Measurements from ENCODE around the gene SEPTIN11. TPM values are rescaled to one million over a fixed set of nuclear protein-coding genes. Genes with fewer than 3 reads are reported as not detected.

SEPTIN11 gene
- total and polyA plus RNA-seq, 4 donors: 20.4 to 126 (median 64.4) TPM

- no peak for DNase-seq
- H3K9me3 ChIP-seq (ENCODE audit: control insufficient read depth in 4 of 4, insufficient read depth in 3 of 4, low read length in 3 of 4): no peaks in the 10 kb centered on the region
- H3K9ac ChIP-seq (ENCODE audit: insufficient read depth in 1 of 2, low read length in 2 of 2): no peak overlapping the region
- H3K27me3 ChIP-seq (ENCODE audit: control insufficient read depth in 3 of 3, insufficient read depth in 3 of 3, low read length in 2 of 3): no peaks in the 10 kb centered on the region
- TF ChIP-seq, protein P1, sequence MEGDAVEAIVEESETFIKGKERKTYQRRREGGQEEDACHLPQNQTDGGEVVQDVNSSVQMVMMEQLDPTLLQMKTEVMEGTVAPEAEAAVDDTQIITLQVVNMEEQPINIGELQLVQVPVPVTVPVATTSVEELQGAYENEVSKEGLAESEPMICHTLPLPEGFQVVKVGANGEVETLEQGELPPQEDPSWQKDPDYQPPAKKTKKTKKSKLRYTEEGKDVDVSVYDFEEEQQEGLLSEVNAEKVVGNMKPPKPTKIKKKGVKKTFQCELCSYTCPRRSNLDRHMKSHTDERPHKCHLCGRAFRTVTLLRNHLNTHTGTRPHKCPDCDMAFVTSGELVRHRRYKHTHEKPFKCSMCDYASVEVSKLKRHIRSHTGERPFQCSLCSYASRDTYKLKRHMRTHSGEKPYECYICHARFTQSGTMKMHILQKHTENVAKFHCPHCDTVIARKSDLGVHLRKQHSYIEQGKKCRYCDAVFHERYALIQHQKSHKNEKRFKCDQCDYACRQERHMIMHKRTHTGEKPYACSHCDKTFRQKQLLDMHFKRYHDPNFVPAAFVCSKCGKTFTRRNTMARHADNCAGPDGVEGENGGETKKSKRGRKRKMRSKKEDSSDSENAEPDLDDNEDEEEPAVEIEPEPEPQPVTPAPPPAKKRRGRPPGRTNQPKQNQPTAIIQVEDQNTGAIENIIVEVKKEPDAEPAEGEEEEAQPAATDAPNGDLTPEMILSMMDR (IDR thresholded peaks at IDR 0.05; ENCODE audit: control extremely low read depth, extremely low read depth): no peak
- H3K4me1 ChIP-seq (ENCODE audit: control insufficient read depth in 5 of 5, insufficient read depth in 5 of 5, low read length in 5 of 5): peaks cover 0 to 30% (median 3%) of the 10 kb centered on the region in 5 donors
- H3K36me3 ChIP-seq (ENCODE audit: control insufficient read depth in 4 of 4, insufficient read depth in 4 of 4, low read length in 4 of 4): no peaks in the 10 kb centered on the region
- H3K27ac ChIP-seq (ENCODE audit: low read depth in 1 of 2, low read length in 1 of 2): no peak overlapping the region
- no peak for ATAC-seq (ENCODE audit: insufficient read depth, low FRiP score)
- 36 to 75% methylated on average over 3 of the region's 3 CpGs for WGBS, 2 donors
- H3K4me3 ChIP-seq: no peak overlapping the region
Observed at GRCh38 chr4:76977736-76978350, 28.3 kb downstream of the SEPTIN11 start.

DNA sequence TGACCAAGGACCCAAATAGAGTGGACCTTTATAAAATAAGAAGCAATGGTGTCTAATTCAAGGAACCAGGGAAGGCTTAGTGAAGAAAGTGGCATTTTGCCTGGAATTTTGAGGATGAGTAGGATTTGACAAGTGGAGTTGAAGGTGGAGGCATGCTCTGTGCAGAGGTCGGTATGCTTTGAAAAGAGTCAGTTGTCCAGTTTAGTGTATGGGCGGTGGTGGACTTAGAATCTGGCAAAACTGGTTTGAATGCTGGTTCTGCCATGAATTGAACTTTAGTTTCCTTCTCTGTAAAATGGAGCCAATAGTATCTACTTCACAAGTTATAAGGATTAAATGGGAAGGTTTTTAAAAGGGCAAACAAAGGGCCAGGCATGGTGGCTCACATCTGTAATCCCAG lies 29.7 kb downstream of the SEPTIN11 start:
- TF ChIP-seq, protein P1 (IDR thresholded peaks at IDR 0.05; ENCODE audit: control extremely low read depth, extremely low read depth): no peak
- WGBS, 2 donors: 97 to 98% methylated on average over 2 of the region's 2 CpGs
- no peaks in the 10 kb centered on the region for H3K27me3 ChIP-seq (ENCODE audit: control insufficient read depth in 3 of 3, insufficient read depth in 3 of 3, low read length in 2 of 3)
- no peak for DNase-seq
- no peaks in the 10 kb centered on the region for H3K36me3 ChIP-seq (ENCODE audit: control insufficient read depth in 4 of 4, insufficient read depth in 4 of 4, low read length in 4 of 4)
- H3K4me1 ChIP-seq (ENCODE audit: control insufficient read depth in 5 of 5, insufficient read depth in 5 of 5, low read length in 5 of 5): peaks cover 0 to 38% (median 5%) of the 10 kb centered on the region in 5 donors
- H3K27ac ChIP-seq (ENCODE audit: low read depth in 1 of 2, low read length in 1 of 2): no peak overlapping the region
- H3K9me3 ChIP-seq (ENCODE audit: control insufficient read depth in 4 of 4, insufficient read depth in 3 of 4, low read length in 3 of 4): no peaks in the 10 kb centered on the region
- no peak overlapping the region for H3K9ac ChIP-seq (ENCODE audit: insufficient read depth in 1 of 2, low read length in 2 of 2)
- ATAC-seq (ENCODE audit: insufficient read depth, low FRiP score): no peak
- H3K4me3 ChIP-seq: no peak overlapping the region

- Histone ChIP-seq H3K4me3 (no peak overlapping the region), H3K9me3 (ENCODE audit: control insufficient read depth in 4 of 4, insufficient read depth in 3 of 4, low read length in 3 of 4) (no peaks in the 10 kb centered on the region), H3K27ac (ENCODE audit: low read depth in 1 of 2, low read length in 1 of 2) (no peak overlapping the region), H3K9ac (ENCODE audit: insufficient read depth in 1 of 2, low read length in 2 of 2) (no peak overlapping the region), H3K27me3 (ENCODE audit: control insufficient read depth in 3 of 3, insufficient read depth in 3 of 3, low read length in 2 of 3) (no peaks in the 10 kb centered on the region), H3K4me1 (ENCODE audit: control insufficient read depth in 5 of 5, insufficient read depth in 5 of 5, low read length in 5 of 5) (peaks cover 3 to 49% (median 10%) of the 10 kb centered on the region in 5 donors), H3K36me3 (ENCODE audit: control insufficient read depth in 4 of 4, insufficient read depth in 4 of 4, low read length in 4 of 4) (no peaks in the 10 kb centered on the region)
- DNase-seq: no peak
- no peak for ATAC-seq (ENCODE audit: insufficient read depth, low FRiP score)
- TF ChIP-seq, protein P1 (IDR thresholded peaks at IDR 0.05; ENCODE audit: control extremely low read depth, extremely low read depth): no peak
- 43 to 49% methylated on average over 6 of the region's 6 CpGs for WGBS, 2 donors
Observed at GRCh38 chr4:76980261-76980660, 30.7 kb downstream of the SEPTIN11 start.

GRCh38 chr4:76981644-76982043 lies 32.1 kb downstream of the SEPTIN11 start:
- H3K27ac ChIP-seq (ENCODE audit: low read depth in 1 of 2, low read length in 1 of 2): no peak overlapping the region

More at GRCh38 chr4:76981644-76982043, 32.1 kb downstream of the SEPTIN11 start:
- Histone ChIP-seq H3K27me3 (ENCODE audit: control insufficient read depth in 3 of 3, insufficient read depth in 3 of 3, low read length in 2 of 3) (no peaks in the 10 kb centered on the region), H3K9ac (ENCODE audit: insufficient read depth in 1 of 2, low read length in 2 of 2) (no peak overlapping the region), H3K9me3 (ENCODE audit: control insufficient read depth in 4 of 4, insufficient read depth in 3 of 4, low read length in 3 of 4) (no peaks in the 10 kb centered on the region), H3K4me3 (no peak overlapping the region), H3K36me3 (ENCODE audit: control insufficient read depth in 4 of 4, insufficient read depth in 4 of 4, low read length in 4 of 4) (no peaks in the 10 kb centered on the region), H3K4me1 (ENCODE audit: control insufficient read depth in 5 of 5, insufficient read depth in 5 of 5, low read length in 5 of 5) (peaks cover 5 to 63% (median 15%) of the 10 kb centered on the region in 5 donors)
- TF ChIP-seq, protein P1 (IDR thresholded peaks at IDR 0.05; ENCODE audit: control extremely low read depth, extremely low read depth): no peak
- peak in 1 of 3 donors; percentile 36 for DNase-seq
- 83 to 97% methylated on average over 3 of the region's 3 CpGs for WGBS, 2 donors
- no peak for ATAC-seq (ENCODE audit: insufficient read depth, low FRiP score)

All from lung (tissue), 12 donors.